ENCODE results near the gene MAP7D1.

The MAP7D1 gene

DNA sequence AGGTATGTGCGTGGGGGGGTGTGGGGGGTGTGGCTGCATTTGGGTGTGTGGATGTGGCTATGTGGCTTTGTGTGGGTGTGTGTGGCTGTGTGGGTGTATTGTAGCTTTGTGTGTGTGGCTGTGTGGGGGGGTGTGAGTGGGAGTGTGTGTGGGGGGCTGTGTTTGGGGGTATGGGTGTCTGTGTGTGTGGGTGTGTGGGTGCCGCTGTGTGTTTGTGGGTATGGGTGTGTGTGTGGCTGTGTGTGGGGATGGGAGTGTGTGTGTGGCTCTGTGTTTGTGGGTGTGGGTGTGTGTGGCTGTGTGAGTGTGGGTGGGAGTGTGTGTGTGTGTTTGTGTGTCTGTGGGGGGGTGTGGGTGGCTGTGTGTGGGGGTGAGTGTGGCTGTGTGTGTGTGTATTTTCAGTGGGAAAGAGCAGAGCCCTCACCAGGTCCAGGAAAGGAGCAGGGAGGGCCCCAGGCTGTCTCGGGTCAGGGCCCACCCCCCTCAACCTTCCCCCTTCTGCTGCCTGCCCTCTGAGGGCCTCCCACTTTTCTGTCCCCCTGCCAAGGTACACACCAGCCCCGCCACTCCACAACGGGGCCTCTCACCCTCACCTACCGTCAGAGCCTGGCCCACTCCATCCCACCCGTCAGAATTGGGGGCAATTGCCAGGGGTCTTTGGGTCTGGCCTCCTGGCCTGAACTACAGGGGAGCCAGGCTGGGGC, 29.0 kb upstream of the MAP7D1 start:
- DNase-seq (ENCODE audit: low read depth): no peak

DNA sequence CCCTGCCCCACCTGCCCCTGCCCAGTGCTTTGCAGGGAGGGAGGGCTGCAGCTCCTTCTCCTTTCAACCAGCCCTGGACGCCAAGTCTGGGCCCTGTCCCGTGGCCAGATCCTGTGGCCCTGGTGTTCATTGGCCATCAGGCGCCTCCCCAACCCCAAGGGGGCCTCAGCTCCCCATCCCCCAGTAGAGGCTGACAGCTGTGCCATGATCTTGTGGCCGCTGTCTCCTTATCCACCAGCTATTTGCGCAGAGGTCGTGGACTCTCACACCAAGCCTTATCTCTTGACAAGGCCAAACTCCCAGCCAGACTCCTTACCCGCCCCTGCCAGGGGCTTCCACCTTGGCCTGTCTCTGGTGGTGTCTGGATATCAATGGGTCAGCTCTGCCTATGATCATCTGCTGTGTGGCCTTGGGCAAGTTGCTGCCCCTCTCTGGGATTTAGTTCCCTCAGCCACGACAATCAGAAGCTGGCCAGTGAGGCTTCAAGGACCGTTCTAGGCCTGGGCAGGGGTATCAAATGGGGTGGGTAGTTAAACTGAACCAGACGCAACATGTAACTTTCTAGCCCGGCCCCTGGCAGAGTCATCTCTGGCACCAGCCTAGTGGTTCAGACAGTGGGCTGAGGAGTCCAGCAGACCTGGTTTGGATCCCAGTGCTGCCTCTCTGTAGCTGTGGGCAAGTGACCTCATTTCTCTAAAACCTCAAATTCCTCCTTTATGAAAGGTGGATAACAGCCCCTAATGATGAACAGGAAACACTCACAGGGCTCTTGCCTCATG, 27.6 kb upstream of the MAP7D1 start:
- no peak for DNase-seq (ENCODE audit: low read depth)

DNA sequence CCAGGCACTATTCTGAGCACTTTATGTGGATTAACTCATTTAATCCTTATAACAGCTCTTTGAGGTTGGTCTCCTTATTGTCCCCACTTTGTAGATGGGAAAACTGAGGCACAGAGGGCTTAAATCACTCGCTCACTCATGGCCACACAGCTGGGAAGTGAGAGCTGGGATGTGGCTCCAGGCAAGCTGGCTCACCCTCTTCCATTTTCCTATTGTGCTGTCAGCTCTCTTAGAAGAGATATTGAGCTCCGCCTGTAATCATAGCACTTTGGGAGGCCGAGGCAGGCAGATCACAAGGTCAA, 27.1 kb upstream of the MAP7D1 start:
- no peak for DNase-seq (ENCODE audit: low read depth)

DNA sequence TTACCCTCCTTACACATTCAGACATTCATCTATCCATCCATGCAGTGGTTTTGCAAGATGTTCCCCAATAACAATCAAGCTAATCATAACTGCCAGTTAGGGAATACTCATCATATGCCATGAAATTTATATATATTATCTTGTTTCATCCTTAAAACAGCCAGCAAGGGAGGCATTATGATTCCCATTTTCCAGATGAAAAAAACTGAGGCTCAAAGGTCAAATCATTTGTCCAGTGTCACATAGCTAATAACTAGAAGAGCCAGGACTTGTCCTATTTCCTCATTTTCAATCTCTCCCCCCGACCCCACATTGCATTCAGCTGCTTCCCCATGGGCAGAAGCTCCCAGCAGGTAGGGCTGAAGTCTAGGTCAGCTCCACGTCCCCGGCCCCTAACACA, 23.9 kb upstream of the MAP7D1 start:
- DNase-seq (ENCODE audit: low read depth): no peak

DNA sequence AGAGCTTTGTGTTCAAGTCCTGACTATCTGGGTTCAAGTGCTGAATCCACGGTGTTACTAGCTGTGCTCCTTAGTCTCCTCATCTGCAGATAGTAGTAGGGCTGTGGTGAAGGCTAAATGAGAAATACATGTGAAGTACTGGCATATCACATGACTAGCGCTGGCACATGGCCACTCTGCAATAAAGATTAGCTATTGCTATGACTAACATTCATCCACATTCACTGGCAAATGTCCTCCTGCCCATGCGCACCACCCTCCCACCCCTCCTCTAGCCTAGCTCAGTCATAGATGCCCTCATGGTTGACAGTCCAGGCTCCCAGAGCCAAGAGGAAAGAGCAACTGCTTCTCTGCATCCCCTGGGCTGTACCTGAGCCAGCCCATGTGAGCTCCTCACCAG, 22.5 kb upstream of the MAP7D1 start:
- no peak for DNase-seq (ENCODE audit: low read depth)

DNA sequence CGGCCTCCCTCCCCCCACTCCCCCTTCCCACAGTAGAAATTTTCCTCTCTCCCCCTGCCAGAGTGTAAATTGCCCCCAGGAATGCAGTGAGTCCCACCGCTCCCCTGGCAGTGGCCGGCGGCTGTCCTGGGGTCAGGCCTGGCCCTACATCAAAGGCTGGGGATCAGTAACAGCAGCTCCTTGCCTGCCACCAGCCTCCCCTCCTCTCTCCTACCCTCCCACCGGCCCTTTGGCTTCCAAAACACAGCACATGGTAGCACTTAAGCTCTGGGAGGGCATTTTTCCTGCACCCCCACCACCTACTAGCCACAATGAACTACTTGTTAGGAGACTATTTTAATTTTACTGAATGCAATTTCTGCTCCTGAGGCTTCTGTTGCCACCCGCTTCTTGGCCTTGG, 21.9 kb upstream of the MAP7D1 start:
- no peak for DNase-seq (ENCODE audit: low read depth)

DNA sequence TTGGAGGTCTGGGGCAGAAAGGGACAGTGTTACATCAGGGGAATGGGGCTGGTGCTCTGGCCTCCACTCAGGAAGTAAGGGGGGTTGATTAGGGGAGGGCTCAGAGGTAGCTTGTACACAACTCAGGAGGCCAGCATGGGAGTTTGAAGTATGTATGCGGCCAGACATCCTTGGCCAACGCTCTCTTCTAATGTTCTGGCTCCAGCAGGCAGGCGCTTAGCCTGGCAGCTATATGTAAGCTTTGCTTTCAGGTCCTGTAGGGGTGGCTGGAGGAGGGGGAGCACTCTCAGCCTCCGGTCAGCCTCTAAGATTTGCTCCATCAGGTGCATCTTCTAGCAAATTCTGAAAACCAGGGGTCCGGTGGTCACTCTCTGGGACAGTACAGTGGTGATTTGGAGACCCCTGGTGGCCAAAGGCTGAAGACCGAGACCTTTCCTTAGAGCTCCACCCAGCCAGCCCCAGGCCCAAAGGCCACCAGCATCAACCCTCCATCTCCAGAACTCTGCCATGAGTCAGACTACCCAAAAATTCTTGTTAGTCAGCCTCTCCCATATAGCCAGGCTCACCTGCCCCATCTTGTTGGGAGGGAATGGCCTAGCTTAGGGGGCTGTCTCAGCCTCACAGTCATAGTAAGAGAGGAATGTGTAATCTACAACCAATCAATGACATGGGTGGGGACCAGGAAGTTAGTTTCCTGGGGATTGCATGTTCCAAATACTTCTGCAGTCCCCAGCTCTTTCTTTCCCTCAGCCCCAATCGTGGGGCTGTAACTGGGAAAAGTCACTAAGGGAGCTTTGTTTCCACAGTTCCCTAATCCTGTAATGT, 21.2 kb upstream of the MAP7D1 start:
- DNase-seq (ENCODE audit: low read depth): no peak

DNA sequence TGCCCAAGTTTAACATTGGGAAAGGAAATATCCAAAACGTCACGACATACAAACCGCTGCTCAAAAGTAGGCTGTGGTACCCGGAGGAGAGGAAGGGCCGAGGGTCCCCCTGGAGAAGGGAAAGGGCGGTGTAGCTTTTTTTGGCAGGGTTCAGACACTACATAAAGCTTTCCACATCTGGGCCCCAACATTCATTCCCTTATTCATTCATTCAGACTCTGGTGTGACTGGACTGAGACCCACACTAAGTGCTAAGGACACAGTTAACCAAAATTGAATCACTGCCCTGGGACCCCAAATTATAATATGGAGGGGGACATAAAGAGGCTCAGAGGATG, 20.7 kb upstream of the MAP7D1 start:
- DNase-seq (ENCODE audit: low read depth): no peak

DNA sequence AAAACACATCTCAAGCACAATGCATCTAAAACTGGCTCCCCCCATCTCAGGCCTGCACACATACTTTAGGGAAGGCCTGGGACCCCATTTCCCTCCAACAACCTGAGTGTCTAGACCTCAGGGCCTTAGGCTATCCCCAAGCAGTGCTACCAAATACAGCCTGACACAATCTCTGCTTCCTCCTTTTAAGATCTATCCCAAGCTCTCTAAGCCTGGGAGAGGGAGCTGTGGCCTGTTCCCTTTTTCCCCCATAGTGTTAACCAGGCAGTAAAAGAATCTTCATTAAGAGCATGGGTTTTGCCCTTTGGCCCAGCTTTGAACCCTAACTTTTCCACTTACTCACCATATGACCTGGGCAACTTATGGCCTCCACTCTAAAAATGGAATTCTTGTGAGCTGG, 20.2 kb upstream of the MAP7D1 start:
- DNase-seq (ENCODE audit: low read depth): no peak

DNA sequence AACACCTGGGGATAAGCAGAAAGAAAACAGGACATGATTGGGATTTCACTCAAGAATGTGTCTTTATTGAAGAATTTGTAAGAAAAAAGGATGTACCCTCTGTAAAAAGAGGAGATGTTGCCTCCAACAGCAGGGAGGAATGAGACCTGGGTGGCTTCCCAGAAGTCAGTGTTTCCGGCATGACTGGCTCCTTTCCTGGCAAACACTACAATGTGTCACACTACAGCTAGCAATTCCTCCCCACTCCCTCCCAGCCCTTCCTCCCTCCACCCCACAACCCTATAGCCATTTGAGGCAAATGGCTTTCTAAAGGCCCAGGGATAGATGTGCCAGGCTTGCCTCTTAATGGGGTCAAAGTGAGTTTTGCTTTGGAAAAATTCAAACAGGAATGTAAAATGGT, 19.4 kb upstream of the MAP7D1 start:
- DNase-seq (ENCODE audit: low read depth): no peak

DNA sequence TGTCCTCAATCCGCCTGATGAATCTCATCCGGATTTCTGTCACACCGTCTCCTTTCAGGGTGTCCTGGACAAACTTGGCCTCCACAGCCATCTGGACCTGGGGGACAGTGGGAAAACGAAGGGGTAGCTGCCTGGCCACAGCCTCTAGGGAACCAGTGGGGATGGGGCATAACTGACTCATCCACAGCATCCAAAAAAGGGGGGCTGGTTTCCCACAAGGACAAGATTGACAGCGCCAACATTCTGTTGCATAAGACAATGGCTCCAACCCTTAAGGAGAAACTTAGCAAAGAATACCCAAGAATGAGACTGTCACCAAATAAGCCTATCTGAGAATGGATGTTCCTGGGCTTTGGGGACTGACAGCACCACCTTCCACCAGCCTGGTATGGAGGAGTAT, 18.7 kb upstream of the MAP7D1 start:
- DNase-seq (ENCODE audit: low read depth): no peak

DNA sequence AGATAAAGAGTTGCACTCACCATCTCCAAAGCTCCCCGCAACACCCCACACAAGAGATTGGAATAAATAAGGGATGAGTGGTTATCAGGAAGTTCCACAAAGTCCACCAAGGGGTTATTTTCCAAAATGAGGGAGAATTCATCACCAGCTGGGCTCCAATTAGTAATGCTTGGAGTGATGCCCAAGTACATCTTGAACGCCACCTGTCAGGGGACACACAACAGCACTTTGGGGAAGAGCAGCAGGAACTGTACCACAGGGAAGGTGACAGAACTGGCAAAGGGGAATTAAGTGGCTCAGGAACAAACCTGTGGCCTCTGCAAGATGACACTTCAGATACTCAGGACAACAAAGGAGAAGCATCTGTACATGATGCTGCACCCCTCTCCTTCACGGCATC, 18.2 kb upstream of the MAP7D1 start:
- DNase-seq (ENCODE audit: low read depth): no peak

DNA sequence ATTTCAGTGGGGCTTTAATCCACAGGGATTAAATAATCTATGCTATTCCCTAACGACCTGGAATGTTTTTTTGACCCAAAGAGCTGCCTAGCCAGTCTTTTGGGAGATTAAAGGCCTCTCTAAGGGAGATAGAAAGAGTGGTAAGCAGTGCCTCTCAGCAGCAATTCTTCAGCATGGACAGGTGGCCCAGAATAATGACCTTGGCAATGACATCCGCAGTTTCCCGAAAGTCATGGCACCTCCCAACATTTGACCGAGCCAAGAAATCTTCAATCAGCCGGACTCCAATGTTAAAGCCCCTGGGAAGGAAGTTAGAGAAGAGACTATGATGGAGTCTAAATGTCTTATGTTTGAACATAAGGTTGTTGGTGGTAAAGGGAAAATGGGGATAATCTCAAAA, 16.4 kb upstream of the MAP7D1 start:
- no peak for DNase-seq (ENCODE audit: low read depth)

DNA sequence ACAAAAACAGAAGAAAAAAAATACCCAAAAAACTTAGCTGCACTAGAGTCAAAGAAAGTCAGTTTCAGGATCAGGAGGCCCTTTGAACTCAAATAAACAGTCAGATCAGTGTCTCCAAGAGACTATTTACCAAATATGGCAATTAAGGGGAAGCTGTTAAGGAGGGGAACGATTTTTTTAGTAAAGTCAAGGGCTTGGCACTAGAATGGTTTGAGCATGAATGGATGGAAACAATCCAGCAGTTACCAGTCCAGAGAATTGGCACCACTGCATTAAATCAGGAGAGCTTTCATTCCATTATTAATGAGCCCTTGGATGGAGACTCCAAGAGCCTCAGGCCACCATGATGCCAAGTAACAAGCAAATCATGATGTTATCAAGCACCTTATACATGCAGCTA, 13.8 kb upstream of the MAP7D1 start:
- DNase-seq (ENCODE audit: low read depth): no peak

DNA sequence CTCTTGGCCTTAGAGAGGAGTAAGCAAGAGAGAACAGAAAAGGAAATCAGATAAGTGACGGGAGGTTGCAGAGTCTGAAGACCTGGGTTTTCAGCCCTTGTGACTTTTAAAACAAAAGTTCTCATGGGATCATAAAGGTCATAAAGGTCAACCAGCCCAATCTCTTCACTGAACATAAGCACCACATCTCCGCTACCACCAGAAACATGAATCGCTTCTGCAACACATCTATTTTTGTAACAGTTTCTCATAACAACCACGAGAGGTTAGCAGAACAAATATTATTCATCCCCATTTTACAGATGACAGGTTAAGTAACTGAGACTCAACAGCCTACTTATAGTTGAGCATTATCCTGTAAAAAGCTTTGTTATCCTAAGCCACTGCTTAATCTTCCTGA, 12.5 kb upstream of the MAP7D1 start:
- no peak for DNase-seq (ENCODE audit: low read depth)

DNA sequence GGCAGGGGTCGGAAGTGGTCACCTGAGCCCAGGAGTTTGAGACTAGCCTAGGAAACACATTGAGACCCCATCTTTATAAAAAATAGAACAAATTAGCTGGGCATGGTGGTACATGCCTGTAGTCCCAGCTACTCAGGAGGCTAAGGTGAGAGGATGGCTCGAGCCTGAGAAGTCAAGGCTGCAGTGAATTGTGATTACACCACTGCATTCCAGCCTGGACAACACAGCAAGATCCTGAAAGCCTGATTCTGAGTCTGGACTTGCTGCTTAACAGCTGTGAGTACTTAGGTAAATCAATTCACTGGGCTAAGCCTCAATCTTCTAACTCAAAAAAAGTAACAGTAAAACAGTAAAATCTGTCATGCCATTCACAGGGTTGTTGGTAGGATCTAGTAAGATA, 11.5 kb upstream of the MAP7D1 start:
- no peak for DNase-seq (ENCODE audit: low read depth)

DNA sequence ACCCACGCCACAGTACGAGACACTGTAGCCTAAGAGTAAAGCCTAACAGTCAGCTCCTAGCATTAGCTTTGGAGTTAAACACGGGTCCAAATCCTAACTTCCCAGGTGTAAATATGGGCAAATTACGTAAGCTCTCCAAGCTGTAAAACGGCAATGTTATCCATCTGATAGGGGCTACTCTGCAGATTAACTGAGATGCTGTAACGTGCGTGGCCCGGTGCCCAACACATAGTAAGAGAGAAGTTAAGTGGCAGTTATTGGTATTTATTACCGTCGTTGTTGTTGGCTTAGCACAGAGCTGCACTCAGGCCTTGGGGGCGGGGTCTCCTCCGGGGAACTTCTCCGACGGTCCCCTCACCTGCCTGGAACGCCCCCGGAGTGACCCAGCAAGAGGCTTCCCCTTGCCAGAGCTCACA, 7.1 kb upstream of the MAP7D1 start:
- DNase-seq (ENCODE audit: low read depth): no peak

DNA sequence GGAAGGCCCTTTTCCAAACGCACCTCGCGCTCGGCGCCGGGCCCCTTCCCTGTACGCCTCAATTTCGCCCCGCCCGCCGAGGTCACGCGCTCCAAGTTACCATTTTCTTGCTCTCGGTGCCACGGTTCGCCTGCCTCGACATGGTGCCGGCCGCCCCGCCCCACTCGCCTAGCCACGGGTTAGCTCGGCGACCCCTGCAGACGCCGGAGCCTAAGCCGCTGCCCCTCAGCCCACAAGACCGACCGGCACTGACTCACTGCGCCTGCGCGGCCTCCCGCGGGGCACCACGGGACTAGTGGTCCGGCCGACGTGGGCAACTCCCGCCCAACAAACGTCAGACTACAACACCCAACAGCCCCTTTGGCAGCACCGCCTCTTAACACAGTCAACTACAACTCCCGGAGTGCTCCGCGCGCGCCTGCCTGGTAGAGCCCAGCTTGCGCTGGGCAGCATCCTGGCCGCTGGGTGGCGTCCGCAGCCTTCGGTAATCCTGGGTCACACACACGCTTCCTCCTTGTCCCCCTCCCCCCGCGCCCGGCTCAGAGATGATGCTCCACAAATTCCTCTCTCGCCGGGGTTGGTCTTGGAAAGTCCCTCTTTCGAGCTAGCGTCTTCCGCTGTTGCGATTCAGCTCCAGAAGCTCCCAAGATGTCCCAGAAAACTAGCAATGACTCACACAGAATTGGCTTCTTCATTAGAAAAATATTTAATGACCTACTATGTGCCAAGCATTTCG, 6.6 kb upstream of the MAP7D1 start, which contains the start of gene TRAPPC3:
Gene TRAPPC3 (minus strand): TSS at position 250 of the 736 bp plus-strand sequence. CDS start 108 bp downstream, at position 142.
- peak; percentile 100 for DNase-seq (ENCODE audit: low read depth)

DNA sequence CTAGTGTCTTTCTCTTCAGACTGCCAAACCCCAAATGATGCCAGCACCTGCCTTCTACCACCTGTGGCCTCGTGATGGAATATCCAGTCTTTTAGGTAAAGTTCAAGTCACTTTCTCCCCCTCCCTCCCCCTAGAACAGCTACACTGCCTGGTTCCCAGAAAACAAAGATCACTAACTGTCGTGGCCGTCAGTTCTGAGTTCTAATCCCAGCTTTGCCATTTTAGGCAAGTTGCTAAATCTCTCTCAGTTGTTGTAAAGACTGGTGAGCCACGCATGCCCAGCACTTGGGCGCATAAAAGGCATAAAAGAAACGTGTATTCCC, 6.0 kb upstream of the MAP7D1 start:
- DNase-seq (ENCODE audit: low read depth): no peak

DNA sequence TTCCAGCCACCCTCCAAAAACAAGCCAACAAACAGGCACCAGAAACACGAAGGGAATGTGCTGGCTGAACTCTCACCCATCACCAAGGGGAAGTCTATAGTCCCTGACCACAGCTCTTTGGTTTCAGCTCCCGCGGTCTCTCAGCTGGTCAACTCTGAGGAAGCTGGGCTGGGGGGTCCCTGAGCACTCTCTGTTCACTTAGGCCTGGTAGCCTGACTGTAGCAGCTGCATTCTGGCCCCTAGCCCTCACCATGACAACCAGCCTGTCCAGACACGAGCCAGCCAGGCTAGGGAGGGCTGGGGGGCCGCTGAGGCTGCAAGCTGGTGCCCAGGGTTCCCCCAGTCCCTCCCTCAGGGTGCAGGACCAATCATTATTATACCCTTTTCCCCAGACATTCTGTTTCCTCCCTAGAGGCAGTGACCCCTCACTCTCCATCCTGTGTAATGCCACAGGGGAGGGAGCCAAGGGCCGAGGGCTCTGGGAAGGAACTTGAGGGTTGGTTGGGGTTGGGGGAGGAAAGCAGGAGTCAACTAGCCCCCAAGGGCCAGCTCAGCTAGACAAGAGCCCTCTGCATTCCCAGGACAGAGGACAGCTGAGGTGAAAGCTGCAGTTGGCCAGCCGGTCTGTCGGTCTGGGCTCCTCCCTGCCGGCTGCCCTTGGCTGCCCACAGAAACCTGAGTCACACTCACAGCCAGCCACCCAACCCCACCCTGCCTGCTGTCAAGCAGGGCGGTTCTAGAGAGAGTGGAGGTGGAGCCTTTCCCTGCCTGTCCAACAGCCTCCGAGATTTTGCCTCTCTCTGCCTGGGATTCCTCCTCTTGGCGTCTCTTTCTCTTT, 5.4 kb upstream of the MAP7D1 start:
- peak; percentile 68 for DNase-seq (ENCODE audit: low read depth)

DNA sequence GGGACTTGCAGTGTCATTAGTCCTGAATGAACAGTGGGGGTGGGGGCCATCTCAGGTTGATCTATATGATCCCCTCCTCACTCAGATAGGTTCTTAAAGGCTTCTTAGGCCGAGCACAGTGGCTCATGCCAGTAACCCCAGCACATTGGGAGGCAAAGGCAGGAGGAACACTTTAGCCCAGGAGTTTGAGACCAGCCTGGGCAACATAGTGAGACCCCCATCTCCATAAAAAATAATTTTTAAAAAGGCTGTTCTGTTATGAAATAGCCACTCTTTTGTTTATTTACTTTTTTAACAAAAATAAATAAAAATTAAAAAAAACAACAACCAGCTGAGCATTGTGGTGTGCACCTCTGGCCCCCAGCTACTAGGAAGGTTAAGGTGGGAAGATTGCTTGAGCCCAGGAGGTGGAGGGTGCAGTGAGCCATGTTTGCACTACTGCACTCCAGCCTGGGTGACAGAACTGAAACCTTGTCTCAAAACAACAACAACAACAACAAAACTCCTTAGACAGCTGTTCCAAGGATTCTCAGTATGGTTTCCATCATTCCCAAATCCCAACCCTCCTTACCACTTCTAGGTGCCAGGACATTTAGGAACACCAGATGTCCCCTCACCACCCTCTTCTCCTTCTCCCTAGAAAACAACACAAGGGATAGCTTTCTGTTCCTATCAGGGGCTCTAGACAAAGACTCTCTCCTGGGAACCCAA, 4.7 kb upstream of the MAP7D1 start:
- DNase-seq (ENCODE audit: low read depth): no peak

All from T-helper 22 cell (primary cell).